ENCODE measurements around the gene GLIPR1L1. TPM values are rescaled to one million over a fixed set of nuclear protein-coding genes. Genes with fewer than 3 reads are reported as not detected.
A peak's percentile ranks its signal among the peaks of the same experiment; 100 is the strongest.

Gene GLIPR1L1
- total RNA-seq, 1 experiment from 2014 or later = not detected

DNA sequence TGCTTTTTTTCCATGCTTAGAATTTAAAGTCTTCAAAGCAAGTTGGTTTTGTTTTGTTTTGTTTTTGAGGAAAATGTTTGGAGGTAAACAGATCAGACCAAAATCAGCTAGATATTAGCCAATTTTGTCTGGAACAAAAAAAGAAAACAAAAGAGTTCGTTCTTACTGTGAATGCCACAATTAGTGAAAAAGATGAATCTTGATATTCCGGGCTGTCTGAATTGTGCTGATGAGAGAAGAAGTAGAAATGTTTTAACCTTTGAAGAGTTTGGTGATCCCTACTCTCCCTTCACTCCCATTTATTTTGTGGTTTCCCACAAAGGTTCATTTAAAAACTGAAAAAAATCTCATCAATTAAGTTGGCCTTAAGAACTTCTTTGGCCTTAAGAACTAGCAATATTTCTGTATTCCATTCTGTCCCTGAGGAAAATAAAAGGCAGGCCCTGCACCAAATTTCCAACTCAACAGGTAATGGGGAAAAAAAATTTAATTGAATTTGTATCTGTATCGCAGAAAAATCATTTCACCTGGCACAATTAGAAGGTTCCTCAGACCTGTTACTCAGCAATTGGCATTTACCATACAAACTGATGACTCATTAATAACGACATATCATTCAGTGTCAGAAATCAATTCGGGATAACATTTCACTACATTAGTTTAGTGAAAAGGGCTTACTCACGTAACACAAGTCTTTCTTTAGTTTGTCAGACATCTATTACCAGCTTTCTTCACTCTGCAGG is 55.9 kb downstream of the GLIPR1L1 start:
- TF ChIP-seq, protein P1, sequence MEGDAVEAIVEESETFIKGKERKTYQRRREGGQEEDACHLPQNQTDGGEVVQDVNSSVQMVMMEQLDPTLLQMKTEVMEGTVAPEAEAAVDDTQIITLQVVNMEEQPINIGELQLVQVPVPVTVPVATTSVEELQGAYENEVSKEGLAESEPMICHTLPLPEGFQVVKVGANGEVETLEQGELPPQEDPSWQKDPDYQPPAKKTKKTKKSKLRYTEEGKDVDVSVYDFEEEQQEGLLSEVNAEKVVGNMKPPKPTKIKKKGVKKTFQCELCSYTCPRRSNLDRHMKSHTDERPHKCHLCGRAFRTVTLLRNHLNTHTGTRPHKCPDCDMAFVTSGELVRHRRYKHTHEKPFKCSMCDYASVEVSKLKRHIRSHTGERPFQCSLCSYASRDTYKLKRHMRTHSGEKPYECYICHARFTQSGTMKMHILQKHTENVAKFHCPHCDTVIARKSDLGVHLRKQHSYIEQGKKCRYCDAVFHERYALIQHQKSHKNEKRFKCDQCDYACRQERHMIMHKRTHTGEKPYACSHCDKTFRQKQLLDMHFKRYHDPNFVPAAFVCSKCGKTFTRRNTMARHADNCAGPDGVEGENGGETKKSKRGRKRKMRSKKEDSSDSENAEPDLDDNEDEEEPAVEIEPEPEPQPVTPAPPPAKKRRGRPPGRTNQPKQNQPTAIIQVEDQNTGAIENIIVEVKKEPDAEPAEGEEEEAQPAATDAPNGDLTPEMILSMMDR (IDR thresholded peaks at IDR 0.05; ENCODE audit: unreplicated experiment) = no peak
- Mint-ChIP-seq H3K36me3 (ENCODE audit: insufficient read depth, unreplicated experiment) (peaks cover 5% of the 10 kb centered on the region), H3K4me3 (ENCODE audit: unreplicated experiment) (peak overlapping the region; percentile 91), H3K27ac (ENCODE audit: low read depth, unreplicated experiment) (peak overlapping the region; percentile 99), H3K9me3 (ENCODE audit: unreplicated experiment) (no peaks in the 10 kb centered on the region), H3K4me1 (ENCODE audit: insufficient read depth, unreplicated experiment) (peaks cover 28% of the 10 kb centered on the region), H3K27me3 (ENCODE audit: insufficient read depth, unreplicated experiment) (no peaks in the 10 kb centered on the region)
- CTCF ChIA-PET = interaction anchor here (0.6 to 2.2 kb wide), 10 partner anchors 9 to 1378 kb away, joined by 3 to 25 read pairs (median 8); partner anchors contain the start of genes GLIPR1, GLIPR1L1 and KRR1
- POLR2A ChIA-PET = interaction anchor here (0.6 to 4.7 kb wide), 13 partner anchors 12 to 957 kb away, joined by 3 to 69 read pairs (median 5); partner anchors contain the start of genes GLIPR1, GLIPR1L1 and KRR1
- BruUV-seq (replicated peaks) = TSS peak; percentile 75
- intact Hi-C loops (cut with micrococcal nuclease) = loop anchor here (2.0 kb wide), 1 partner anchor 120 kb away; the partner anchor contains the start of gene KRR1
- DNase-seq (ENCODE audit: unreplicated experiment) = no peak

- ChIA-PET POLR2A (interaction anchor here (0.6 to 4.7 kb wide), 21 partner anchors 13 to 693 kb away, joined by 3 to 69 read pairs (median 4); partner anchors contain the start of genes CAPS2, GLIPR1, GLIPR1L1 and KRR1), CTCF (interaction anchor here (0.6 to 2.2 kb wide), 25 partner anchors 8 to 1377 kb away, joined by 3 to 25 read pairs (median 3); partner anchors contain the start of genes GLIPR1, GLIPR1L1 and KRR1)
These were observed 56.5 kb downstream of the GLIPR1L1 start, which contains the start of gene GLIPR1L2 for GRCh38 chr12:75390899-75391538. TSS of gene GLIPR1L2 (plus strand) at chr12:75391089. CDS start at chr12:75391117, 28 bp downstream.

DNA sequence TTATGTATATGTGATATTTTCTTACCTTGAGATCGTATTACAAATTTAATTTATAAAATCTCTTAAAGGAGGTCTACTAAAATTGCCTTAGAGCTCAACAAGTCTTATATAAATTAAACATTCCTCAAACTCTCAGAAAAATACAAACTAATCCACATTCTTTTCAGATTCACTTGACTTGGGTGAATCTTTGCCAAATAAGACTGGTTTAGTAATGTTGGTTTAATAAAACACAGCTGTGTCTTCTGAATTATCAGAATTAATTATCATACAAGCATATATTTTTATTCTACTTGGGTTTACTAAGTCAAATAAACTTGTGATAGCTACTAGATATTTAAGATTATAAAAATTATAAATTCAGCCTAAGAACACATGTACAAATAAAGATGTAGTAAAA is 69.8 kb downstream of the GLIPR1L1 start:
- Mint-ChIP-seq H3K27ac (ENCODE audit: low read depth, unreplicated experiment) (no peak overlapping the region), H3K27me3 (ENCODE audit: insufficient read depth, unreplicated experiment) (no peaks in the 10 kb centered on the region), H3K36me3 (ENCODE audit: insufficient read depth, unreplicated experiment) (no peaks in the 10 kb centered on the region), H3K4me1 (ENCODE audit: insufficient read depth, unreplicated experiment) (no peaks in the 10 kb centered on the region), H3K9me3 (ENCODE audit: unreplicated experiment) (peaks cover 8% of the 10 kb centered on the region), H3K4me3 (ENCODE audit: unreplicated experiment) (no peak overlapping the region)
- TF ChIP-seq, protein P1 (IDR thresholded peaks at IDR 0.05; ENCODE audit: unreplicated experiment) = no peak
- intact Hi-C loops (cut with micrococcal nuclease) = no loop called here
- ChIA-PET POLR2A (interaction anchor here (1.0 to 1.3 kb wide), 2 partner anchors 13 to 33 kb away, joined by 3 read pairs; no protein-coding TSS in a partner anchor), CTCF (no interaction called here)
- no TSS peak for BruUV-seq (replicated peaks)
- DNase-seq (ENCODE audit: unreplicated experiment) = no peak

More at GRCh38 chr12:75390899-75391538, 56.5 kb downstream of the GLIPR1L1 start, which contains the start of gene GLIPR1L2:
- intact Hi-C loops (cut with micrococcal nuclease) = loop anchor here (1.0 to 2.0 kb wide), 3 partner anchors 57 to 120 kb away; partner anchors contain the start of genes GLIPR1, GLIPR1L1 and KRR1
- Mint-ChIP-seq H3K27me3 (ENCODE audit: insufficient read depth, unreplicated experiment) (no peaks in the 10 kb centered on the region), H3K4me1 (ENCODE audit: insufficient read depth, unreplicated experiment) (peaks cover 28% of the 10 kb centered on the region), H3K9me3 (ENCODE audit: unreplicated experiment) (no peaks in the 10 kb centered on the region), H3K4me3 (ENCODE audit: unreplicated experiment) (peak within 1 kb of the TSS; percentile 91), H3K27ac (ENCODE audit: low read depth, unreplicated experiment) (peak within 1 kb of the TSS; percentile 99), H3K36me3 (ENCODE audit: insufficient read depth, unreplicated experiment) (peaks cover 5% of the 10 kb centered on the region)
- BruUV-seq (replicated peaks) = TSS peak; percentile 90
- DNase-seq (ENCODE audit: unreplicated experiment) = peak; percentile 98
- TF ChIP-seq, protein P1 (IDR thresholded peaks at IDR 0.05; ENCODE audit: unreplicated experiment) = peak; percentile 85

Data from MCF 10A (cell line).